Motor neuron (in vitro differentiated cells): Measurements from ENCODE around the gene RABGGTB. TPM values are rescaled to one million over a fixed set of nuclear protein-coding genes. Genes with fewer than 3 reads are reported as not detected.
"Not testable (repeated sequence)": the region's sequence is repeated elsewhere in the genome, so short reads cannot be mapped to it uniquely, and the experiment has no call there.

ENCODE experiments used
- ATAC-seq, 8 experiments: fragments of 200-7000 bp; cut with Tn5 transposase; replicated peaks in 6 of 8; 2 replicates each; pipeline ENCODE4 v1.8.0; 2021; ENCODE audit warnings: mild to moderate bottlenecking in 8 of 8, moderate library complexity in 8 of 8
- H3K27ac ChIP-seq, 2 donors: fragments of 250-450 bp; sonication (Bioruptor Pico); 2 replicates each; pipeline ENCODE4 v1.9.0; 2021; ENCODE audit warnings: antibody characterized with exemption in 2 of 2, mild to moderate bottlenecking in 2 of 2, moderate library complexity in 1 of 2
- H3K4me1 ChIP-seq, 2 donors: fragments of 250-450 bp; sonication (Bioruptor Pico); replicated peaks in 1 of 2; 2 replicates each; pipeline ENCODE4 v1.6.1; 2021; ENCODE audit warnings: antibody characterized with exemption in 2 of 2, mild to moderate bottlenecking in 2 of 2, moderate library complexity in 1 of 2
- H3K4me3 ChIP-seq, 5 donors: fragments of 250-450 bp; sonication (Bioruptor Pico); 2 replicates each; pipeline ENCODE4 v1.9.0; 2021; ENCODE audit warnings: antibody characterized with exemption in 5 of 5, mild to moderate bottlenecking in 5 of 5, moderate library complexity in 4 of 5
- WGBS, 10 experiments: fragments of 450-650 bp; shearing (Covaris generic); methylation state at CpG; one replicate each; pipeline ENCODE4 v1.0.0; 2022; 5-methylcytosine and 5-hydroxymethylcytosine counted together
- in situ Hi-C, 9 experiments: fragments of 400-800 bp; cut with MboI; loops; one replicate each; pipeline ENCODE4 v1.15.0; 2021; ENCODE audit warnings: low sequenced_read_pairs in 9 of 9, low pct_unique_long_range_greater_than_20kb in 2 of 9; ENCODE audit not compliant: unreplicated experiment in 9 of 9
- total RNA-seq, 8 experiments: library from RNA; unstranded; fragments of 300-600 nt; gene quantifications; 2 replicates each; pipeline versions ENCODE4 v1.2.3 to v1.2.4, GENCODE V29; 2022

Gene RABGGTB
- total RNA-seq, 8 experiments from 2014 or later, result 95.3 to 179 (median 145) TPM

DNA sequence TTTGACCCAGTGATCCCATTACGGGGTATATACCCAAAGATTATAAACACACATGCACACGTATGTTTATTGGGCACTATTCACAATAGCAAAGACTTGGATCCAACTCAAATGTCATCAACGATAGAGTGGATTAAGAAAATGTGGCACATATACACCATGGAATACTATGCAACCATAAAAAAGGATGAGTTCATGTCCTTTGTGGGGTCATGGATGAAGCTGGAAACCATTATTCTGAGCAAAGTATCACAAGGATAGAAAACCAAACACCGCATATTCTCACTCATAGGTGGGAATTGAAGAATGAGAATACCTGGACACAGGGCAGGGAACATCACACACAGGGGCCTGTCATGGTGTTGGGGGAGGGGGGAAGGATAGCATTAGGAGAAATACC, 2.1 kb upstream of the RABGGTB start:
- H3K4me3 ChIP-seq, H3K27ac ChIP-seq, ATAC-seq, in situ Hi-C loops: not testable (repeated sequence)
- WGBS, 10 experiments, result 67 to 100% (median 94%) methylated on average over 1 to 4 of the region's 4 CpGs
- peaks cover 11 to 24% of the 10 kb centered on the region in 2 donors for H3K4me1 ChIP-seq

DNA sequence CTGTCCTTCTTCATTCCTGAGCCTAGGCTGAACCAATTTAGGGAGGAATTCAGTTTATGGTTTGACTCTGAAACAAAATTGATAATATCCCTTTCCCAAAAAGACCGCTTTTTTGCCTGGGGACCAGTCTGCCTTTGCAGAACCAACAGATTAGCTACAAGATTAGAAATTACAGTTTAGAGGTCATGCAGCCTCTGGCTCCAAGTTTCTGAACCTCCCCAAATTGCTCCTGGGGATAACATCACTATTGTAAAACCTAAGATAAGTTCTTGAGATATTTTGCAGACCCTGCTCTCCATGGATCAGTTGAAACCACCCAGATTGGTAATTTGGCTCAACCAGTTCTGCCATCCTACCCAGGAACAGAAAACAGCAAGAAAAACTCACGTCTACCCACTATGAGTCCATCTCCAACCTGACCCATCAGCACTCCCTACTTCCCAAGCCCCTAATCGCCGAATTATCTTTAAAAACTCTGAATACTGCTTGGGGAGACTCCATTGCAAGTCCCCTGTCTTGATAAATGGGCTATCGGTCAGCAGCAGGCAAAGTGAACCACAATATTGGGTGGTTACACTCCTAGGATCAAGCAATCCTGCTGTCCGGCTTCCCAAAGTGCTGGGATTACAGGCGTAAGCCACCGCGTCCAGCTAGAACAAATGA, 605 bp upstream of the RABGGTB start:
- H3K4me3 ChIP-seq, result peak overlapping the region; percentile 48 to 74 (median 60)
- in situ Hi-C loops, result no loop called here

GRCh38 chr1:75786901-75787493, 941 bp downstream of the RABGGTB start:
- in situ Hi-C loops, result no loop called here
- WGBS, 10 experiments, result 0 to 7% (median 0%) methylated on average over 4 to 10 of the region's 10 CpGs
- peaks cover 18 to 45% of the 10 kb centered on the region in 2 donors for H3K4me1 ChIP-seq
- no peak for ATAC-seq
- H3K27ac ChIP-seq, result no peak overlapping the region
- H3K4me3 ChIP-seq, result peak overlapping the region; percentile 48 to 74 (median 60)

More for the DNA sequence above, 605 bp upstream of the RABGGTB start:
- ATAC-seq, result peak in 6 of 8 experiments; percentile 63 to 70 (median 64)
- 0 to 72% (median 17%) methylated on average over 1 to 9 of the region's 9 CpGs; no CpG with 5 or more reads in 1 of the 10 experiments for WGBS, 10 experiments
- H3K4me1 ChIP-seq, result peaks cover 15 to 38% of the 10 kb centered on the region in 2 donors
- H3K27ac ChIP-seq, result peak overlapping the region; percentile 76 to 88

DNA sequence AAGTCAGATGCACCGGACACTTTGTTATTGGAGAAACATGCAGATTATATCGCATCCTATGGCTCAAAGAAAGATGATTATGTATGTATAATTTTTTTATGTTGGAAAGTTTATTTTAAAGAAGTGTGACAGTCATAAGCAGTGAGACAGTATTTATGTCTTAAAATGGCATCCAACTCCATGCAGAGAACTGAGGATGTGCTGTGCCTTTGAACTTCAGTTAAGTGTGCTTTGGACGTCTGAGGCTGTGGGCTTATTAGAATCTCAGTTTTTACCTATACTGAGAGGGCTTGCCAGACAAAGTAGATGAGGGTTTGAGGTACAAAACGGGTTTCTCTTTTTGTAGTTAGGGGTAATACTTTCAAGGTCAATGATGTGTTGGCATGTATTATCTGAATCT, 1.5 kb downstream of the RABGGTB start:
- ATAC-seq, result no peak
- H3K4me1 ChIP-seq, result peaks cover 18 to 45% of the 10 kb centered on the region in 2 donors
- WGBS, 10 experiments, result 0 to 7% (median 3%) methylated on average over 2 to 4 of the region's 4 CpGs; no CpG with 5 or more reads in 2 of the 10 experiments
- no peak overlapping the region for H3K27ac ChIP-seq
- in situ Hi-C loops, result no loop called here
- H3K4me3 ChIP-seq, result peak overlapping the region; percentile 48 to 74 (median 60)

- Histone ChIP-seq H3K4me3 (no peak overlapping the region), H3K27ac (no peak overlapping the region), H3K4me1 (peaks cover 18 to 48% of the 10 kb centered on the region in 2 donors)
- in situ Hi-C loops, result no loop called here
- no peak for ATAC-seq
These were observed 3.9 kb downstream of the RABGGTB start for GRCh38 chr1:75789988-75790387.

DNA sequence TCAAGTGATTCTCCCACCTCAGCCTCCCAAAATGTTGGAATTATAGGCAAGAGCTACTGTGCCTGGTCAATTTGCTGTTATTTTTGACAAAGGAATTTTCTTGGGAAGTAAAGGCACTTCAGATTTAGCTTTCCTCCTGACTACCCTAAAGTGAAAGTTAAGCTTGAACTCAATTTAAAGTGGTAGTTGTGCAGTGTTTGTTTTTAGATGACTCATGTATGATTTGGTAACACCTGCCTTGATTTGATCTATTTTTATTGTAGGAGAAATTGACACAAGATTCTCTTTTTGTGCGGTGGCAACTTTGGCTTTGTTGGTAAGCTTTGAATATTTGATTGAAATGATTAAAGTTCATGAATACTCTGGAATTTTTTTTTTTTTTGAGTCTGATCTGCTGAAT, 5.0 kb downstream of the RABGGTB start:
- no peak overlapping the region for H3K4me3 ChIP-seq
- in situ Hi-C loops, result no loop called here
- no peak for ATAC-seq
- WGBS, 10 experiments, result 57 to 100% (median 100%) methylated on average over 1 of the region's 1 CpG; no CpG with 5 or more reads in 3 of the 10 experiments
- no peak overlapping the region for H3K27ac ChIP-seq
- H3K4me1 ChIP-seq, result peaks cover 11 to 42% of the 10 kb centered on the region in 2 donors

GRCh38 chr1:75792091-75792490, 6.0 kb downstream of the RABGGTB start:
- Histone ChIP-seq H3K27ac (no peak overlapping the region), H3K4me3 (no peak overlapping the region), H3K4me1 (peaks cover 11 to 42% of the 10 kb centered on the region in 2 donors)
- WGBS, 10 experiments, result 77 to 100% (median 89%) methylated on average over 1 to 3 of the region's 3 CpGs
- ATAC-seq, result no peak
- in situ Hi-C loops, result no loop called here

GRCh38 chr1:75794382-75794781, 8.3 kb downstream of the RABGGTB start:
- Histone ChIP-seq H3K27ac (no peak overlapping the region), H3K4me1 (peaks cover 4 to 19% of the 10 kb centered on the region in 2 donors), H3K4me3 (no peak overlapping the region)
- ATAC-seq, result no peak
- 90 to 100% (median 100%) methylated on average over 1 to 2 of the region's 2 CpGs; no CpG with 5 or more reads in 1 of the 10 experiments for WGBS, 10 experiments
- in situ Hi-C loops, result no loop called here

GRCh38 chr1:75795703-75796193, 9.7 kb downstream of the RABGGTB start:
- H3K27ac ChIP-seq, result no peak overlapping the region
- no peak for ATAC-seq
- peaks cover 3 to 10% of the 10 kb centered on the region in 2 donors for H3K4me1 ChIP-seq
- in situ Hi-C loops, result no loop called here
- H3K4me3 ChIP-seq, result no peak overlapping the region
- WGBS, 10 experiments, result 90 to 100% (median 100%) methylated on average over 1 to 4 of the region's 4 CpGs; no CpG with 5 or more reads in 2 of the 10 experiments

DNA sequence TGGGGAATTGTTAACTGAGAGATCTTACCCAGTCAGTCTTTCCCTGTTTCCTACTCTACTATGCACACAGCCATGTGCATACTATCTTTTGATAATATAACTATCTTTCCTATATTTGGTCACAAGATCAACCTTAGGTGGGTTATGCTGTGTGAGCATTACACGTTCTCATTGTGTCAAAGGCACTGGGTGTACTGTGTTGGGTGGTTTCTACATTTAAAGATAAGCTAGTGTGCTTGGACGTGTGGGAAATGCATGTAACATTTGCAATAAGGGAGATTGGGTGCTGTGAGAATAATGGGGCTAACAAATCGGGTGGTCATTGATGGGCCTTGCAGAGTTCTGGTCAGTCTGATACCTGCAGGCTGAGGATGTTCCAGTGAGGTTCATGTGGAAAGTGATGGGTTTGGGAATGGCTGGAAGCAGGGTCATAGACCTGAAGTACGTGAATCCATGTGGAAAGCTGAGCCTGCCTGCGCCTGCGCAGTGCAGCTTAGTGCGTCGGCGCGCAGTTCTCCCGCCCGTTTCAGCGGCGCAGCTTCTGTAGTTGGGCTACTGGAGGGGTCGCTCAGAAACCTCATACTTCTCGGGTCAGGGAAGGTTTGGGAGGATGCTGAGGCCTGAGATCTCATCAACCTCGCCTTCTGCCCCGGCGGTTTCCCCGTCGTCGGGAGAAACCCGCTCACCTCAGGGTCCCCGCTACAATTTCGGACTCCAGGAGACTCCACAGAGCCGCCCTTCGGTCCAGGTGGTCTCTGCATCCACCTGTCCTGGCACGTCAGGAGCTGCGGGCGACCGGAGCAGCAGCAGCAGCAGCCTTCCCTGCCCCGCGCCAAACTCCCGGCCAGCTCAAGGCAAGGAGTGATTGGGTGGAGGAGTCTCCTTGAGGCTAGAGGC, 10.6 kb downstream of the RABGGTB start, which contains the start of gene MSH4:
TSS of gene MSH4 (plus strand) at position 507 of the 897 bp plus-strand sequence. CDS start at position 611, 104 bp downstream.
- H3K4me1 ChIP-seq, result peaks cover 0 to 2% of the 10 kb centered on the region in 2 donors
- H3K27ac ChIP-seq, result no peak within 1 kb of the TSS
- in situ Hi-C loops, result no loop called here
- peak; percentile 7 to 43 (median 20) for ATAC-seq
- H3K4me3 ChIP-seq, result no peak within 1 kb of the TSS
- WGBS, 10 experiments, result 68 to 100% (median 93%) methylated on average over 1 to 18 of the region's 34 CpGs; no CpG with 5 or more reads in 3 of the 10 experiments

- Histone ChIP-seq H3K4me1 (peaks cover 0 to 2% of the 10 kb centered on the region in 2 donors), H3K4me3 (no peak overlapping the region), H3K27ac (no peak overlapping the region)
- peak in 2 of 8 experiments; percentile 11 to 26 for ATAC-seq
- WGBS, 10 experiments, result 87 to 100% (median 96%) methylated on average over 1 to 5 of the region's 6 CpGs; no CpG with 5 or more reads in 5 of the 10 experiments
- in situ Hi-C loops, result no loop called here
These were observed 11.2 kb downstream of the RABGGTB start for GRCh38 chr1:75797273-75797588.

GRCh38 chr1:75797606-75798216, 11.7 kb downstream of the RABGGTB start:
- Histone ChIP-seq H3K27ac (no peak overlapping the region), H3K4me1 (peaks cover 0 to 2% of the 10 kb centered on the region in 2 donors), H3K4me3 (no peak overlapping the region)
- 85 to 100% (median 92%) methylated on average over 2 to 13 of the region's 13 CpGs for whole genome bisulfite sequencing, 10 experiments
- in situ Hi-C loops, result no loop called here
- ATAC-seq, result peak in 2 of 8 experiments; percentile 8 to 13
